HG02840 (cell line): ENCODE results near the gene INO80.

Experiments
- ATAC-seq: cut with Tn5 transposase; IDR thresholded peaks from one replicate; pipeline ENCODE4 v1.9.1; 2021; ENCODE audit warnings: mild to moderate bottlenecking, moderate library complexity, moderate number of reproducible peaks; ENCODE audit not compliant: unreplicated experiment, low FRiP score

The INO80 gene

GRCh38 chr15:41006479-41006878, 109.6 kb downstream of the INO80 start:
- no peak for ATAC-seq

GRCh38 chr15:41004490-41004889, 111.6 kb downstream of the INO80 start:
- ATAC-seq = no peak

- ATAC-seq = no peak
Measured at GRCh38 chr15:41001524-41002214, 114.4 kb downstream of the INO80 start.

GRCh38 chr15:40999190-40999589, 116.9 kb downstream of the INO80 start:
- ATAC-seq = no peak

GRCh38 chr15:40995656-40996055, 120.4 kb downstream of the INO80 start:
- no peak for ATAC-seq

- ATAC-seq = no peak
Measured at GRCh38 chr15:40992825-40993224, 123.3 kb downstream of the INO80 start.

GRCh38 chr15:40992241-40992741, 123.8 kb downstream of the INO80 start:
- no peak for ATAC-seq

- no peak for ATAC-seq
Measured at GRCh38 chr15:40991355-40991754, 124.7 kb downstream of the INO80 start.

- ATAC-seq = no peak
Measured at GRCh38 chr15:40990789-40991188, 125.3 kb downstream of the INO80 start.

GRCh38 chr15:40990080-40990479, 126.0 kb downstream of the INO80 start:
- ATAC-seq = no peak

GRCh38 chr15:40988156-40988555, 127.9 kb downstream of the INO80 start:
- no peak for ATAC-seq

- ATAC-seq = no peak
Measured at GRCh38 chr15:40986820-40987219, 129.3 kb downstream of the INO80 start.

GRCh38 chr15:40985541-40986330, 130.3 kb downstream of the INO80 start:
- ATAC-seq = no peak

- ATAC-seq = no peak
Measured at GRCh38 chr15:40984964-40985363, 131.1 kb downstream of the INO80 start.

GRCh38 chr15:40984406-40984805, 131.7 kb downstream of the INO80 start:
- no peak for ATAC-seq

- ATAC-seq = no peak
Measured at GRCh38 chr15:40982855-40983254, 133.2 kb downstream of the INO80 start.

GRCh38 chr15:40981186-40981585, 134.9 kb downstream of the INO80 start:
- no peak for ATAC-seq

GRCh38 chr15:40978562-40978961, 137.5 kb downstream of the INO80 start:
- ATAC-seq = no peak

- ATAC-seq = no peak
Measured at GRCh38 chr15:40978141-40978540, 137.9 kb downstream of the INO80 start.

- ATAC-seq = no peak
Measured at GRCh38 chr15:40976819-40977218, 139.3 kb downstream of the INO80 start.

GRCh38 chr15:40974879-40975278, 141.2 kb downstream of the INO80 start:
- ATAC-seq = no peak

GRCh38 chr15:40969363-40969762, 146.7 kb downstream of the INO80 start:
- no peak for ATAC-seq
